Testis (tissue), 2 donors: ENCODE measurements around the gene SSTR5.

ENCODE experiments used
- POLR2A ChIP-seq: fragments of 450-650 bp; IDR thresholded peaks from one replicate; pipeline ENCODE4 v1.6.1; 2017; ENCODE audit warnings: antibody characterized with exemption, mild to moderate bottlenecking, moderate library complexity
- TF ChIP-seq, protein P1 (sequence below), 3 experiments: fragments of 450-650 bp in 2 of 3; fragments of 200-600 bp in 1 of 3; sonication (generic) in 1 of 3; IDR thresholded peaks; one replicate each; pipeline ENCODE4 v1.5.1; 2016 to 2019; ENCODE audit warnings: antibody characterized with exemption in 3 of 3, mild to moderate bottlenecking in 2 of 3, moderate library complexity in 1 of 3

DNA sequence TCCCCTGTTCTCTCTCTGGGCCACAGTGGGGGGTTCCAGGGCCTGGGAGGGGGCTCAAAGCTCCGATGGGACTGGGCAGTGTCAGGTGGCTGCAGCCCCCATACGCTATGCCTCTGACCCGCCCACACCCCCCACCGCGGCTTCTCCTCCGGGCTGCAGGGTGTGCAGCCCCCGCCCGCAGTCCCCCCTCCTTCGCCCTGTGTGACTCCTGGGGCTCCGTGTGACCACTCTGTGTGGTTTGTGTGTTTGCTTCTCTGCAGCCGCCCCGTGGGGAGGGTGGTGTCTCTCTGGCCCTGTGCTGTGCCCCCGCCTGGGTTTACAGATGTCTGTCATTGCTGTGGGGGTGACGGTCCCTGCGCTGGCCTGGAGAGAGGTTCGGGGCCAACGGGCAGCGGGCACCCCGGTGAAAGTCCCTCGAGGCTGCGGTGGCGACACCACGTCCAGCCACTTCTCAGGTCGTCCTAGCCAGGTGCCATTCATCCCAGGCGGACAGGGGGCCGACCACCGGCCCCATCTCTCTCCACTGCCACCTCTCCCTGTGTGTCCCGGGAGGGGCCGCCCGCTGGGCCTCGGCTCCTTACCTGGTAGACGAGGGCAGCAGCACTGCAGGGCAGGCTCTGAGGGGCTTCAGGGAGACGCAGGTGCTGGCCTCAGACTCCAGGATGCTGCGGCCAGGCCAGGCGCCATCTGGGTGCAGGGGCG is 5.5 kb downstream of the SSTR5 start:
- TF ChIP-seq, protein P1, sequence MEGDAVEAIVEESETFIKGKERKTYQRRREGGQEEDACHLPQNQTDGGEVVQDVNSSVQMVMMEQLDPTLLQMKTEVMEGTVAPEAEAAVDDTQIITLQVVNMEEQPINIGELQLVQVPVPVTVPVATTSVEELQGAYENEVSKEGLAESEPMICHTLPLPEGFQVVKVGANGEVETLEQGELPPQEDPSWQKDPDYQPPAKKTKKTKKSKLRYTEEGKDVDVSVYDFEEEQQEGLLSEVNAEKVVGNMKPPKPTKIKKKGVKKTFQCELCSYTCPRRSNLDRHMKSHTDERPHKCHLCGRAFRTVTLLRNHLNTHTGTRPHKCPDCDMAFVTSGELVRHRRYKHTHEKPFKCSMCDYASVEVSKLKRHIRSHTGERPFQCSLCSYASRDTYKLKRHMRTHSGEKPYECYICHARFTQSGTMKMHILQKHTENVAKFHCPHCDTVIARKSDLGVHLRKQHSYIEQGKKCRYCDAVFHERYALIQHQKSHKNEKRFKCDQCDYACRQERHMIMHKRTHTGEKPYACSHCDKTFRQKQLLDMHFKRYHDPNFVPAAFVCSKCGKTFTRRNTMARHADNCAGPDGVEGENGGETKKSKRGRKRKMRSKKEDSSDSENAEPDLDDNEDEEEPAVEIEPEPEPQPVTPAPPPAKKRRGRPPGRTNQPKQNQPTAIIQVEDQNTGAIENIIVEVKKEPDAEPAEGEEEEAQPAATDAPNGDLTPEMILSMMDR (IDR thresholded peaks at IDR 0.05): no peak
- TF ChIP-seq POLR2A: no peak
